Stomach (tissue), 4 donors: Measurements from ENCODE around the gene OR2G3.

Experiments used
- POLR2A ChIP-seq, 4 donors: fragments of 450-650 bp; IDR thresholded peaks; one replicate each; pipeline ENCODE4 v1.6.1; 2016; ENCODE audit warnings: antibody characterized with exemption in 4 of 4, control low read depth in 2 of 4, mild to moderate bottlenecking in 1 of 4, moderate library complexity in 1 of 4
- TF ChIP-seq, protein P1 (sequence below), 7 experiments: fragments of 450-650 bp in 4 of 7; fragments of 200-600 bp in 3 of 7; sonication (generic) in 3 of 7; IDR thresholded peaks; one replicate each; pipeline ENCODE4 v1.5.1; 2016 to 2019; ENCODE audit warnings: antibody characterized with exemption in 7 of 7, control low read depth in 2 of 7, mild to moderate bottlenecking in 1 of 7

DNA sequence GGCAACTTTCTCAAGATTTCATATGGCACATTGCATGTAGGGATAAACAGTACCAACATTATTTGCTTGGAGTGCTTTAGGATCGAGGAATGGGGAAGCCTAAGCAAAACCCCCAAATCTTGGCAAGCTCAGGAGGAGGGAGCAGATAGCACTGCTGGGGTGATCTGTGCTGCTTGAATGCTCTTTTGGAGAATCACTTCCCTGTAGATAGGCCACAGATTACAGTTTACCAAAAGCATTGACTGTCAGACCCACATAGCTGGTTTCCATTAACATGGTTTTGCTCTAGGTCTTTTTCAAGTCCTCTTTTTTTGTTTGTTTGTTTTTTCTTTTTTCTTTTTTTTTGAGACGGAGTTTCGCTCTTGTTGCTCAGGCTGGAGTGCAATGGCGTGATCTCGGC is 37.4 kb downstream of the OR2G3 start:
- TF ChIP-seq, protein P1, sequence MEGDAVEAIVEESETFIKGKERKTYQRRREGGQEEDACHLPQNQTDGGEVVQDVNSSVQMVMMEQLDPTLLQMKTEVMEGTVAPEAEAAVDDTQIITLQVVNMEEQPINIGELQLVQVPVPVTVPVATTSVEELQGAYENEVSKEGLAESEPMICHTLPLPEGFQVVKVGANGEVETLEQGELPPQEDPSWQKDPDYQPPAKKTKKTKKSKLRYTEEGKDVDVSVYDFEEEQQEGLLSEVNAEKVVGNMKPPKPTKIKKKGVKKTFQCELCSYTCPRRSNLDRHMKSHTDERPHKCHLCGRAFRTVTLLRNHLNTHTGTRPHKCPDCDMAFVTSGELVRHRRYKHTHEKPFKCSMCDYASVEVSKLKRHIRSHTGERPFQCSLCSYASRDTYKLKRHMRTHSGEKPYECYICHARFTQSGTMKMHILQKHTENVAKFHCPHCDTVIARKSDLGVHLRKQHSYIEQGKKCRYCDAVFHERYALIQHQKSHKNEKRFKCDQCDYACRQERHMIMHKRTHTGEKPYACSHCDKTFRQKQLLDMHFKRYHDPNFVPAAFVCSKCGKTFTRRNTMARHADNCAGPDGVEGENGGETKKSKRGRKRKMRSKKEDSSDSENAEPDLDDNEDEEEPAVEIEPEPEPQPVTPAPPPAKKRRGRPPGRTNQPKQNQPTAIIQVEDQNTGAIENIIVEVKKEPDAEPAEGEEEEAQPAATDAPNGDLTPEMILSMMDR (IDR thresholded peaks at IDR 0.05): no peak
- no peak for TF ChIP-seq POLR2A (IDR thresholded peaks at IDR 0.05)
